Kidney (tissue), 14 donors: ENCODE measurements around the gene DHRS3. TPM values are rescaled to one million over a fixed set of nuclear protein-coding genes. Genes with fewer than 3 reads are reported as not detected.

Experiments
- DNase-seq, 5 donors: peaks; one replicate each; pipeline ENCODE4 v3.0.0-alpha.2; 2013 to 2020
- FAIRE-seq: peaks from 2 replicates; lab custom pipeline; 2012; peaks lifted over from hg19 to GRCh38; lab: Jason Lieb, UNC
- H3K27ac ChIP-seq, 2 donors: one replicate each; pipeline ENCODE4 v1.7.0; 2013; ENCODE audit warnings: low read depth in 2 of 2, low read length in 2 of 2, inconsistent platforms in 1 of 2
- H3K27me3 ChIP-seq: one replicate; pipeline ENCODE4 v1.7.1; 2013; ENCODE audit warnings: low read length, inconsistent platforms; ENCODE audit not compliant: control insufficient read depth, insufficient read depth
- H3K36me3 ChIP-seq, 3 donors: one replicate each; pipeline versions ENCODE4 v1.7.0 to v1.7.1; 2013; ENCODE audit warnings: low read length in 3 of 3, control low read depth in 1 of 3, inconsistent platforms in 1 of 3; ENCODE audit not compliant: insufficient read depth in 3 of 3, control insufficient read depth in 2 of 3
- H3K4me1 ChIP-seq, 3 donors: one replicate each; pipeline versions ENCODE4 v1.7.0 to v1.7.1; 2013; ENCODE audit warnings: low read length in 3 of 3, inconsistent platforms in 1 of 3, low read depth in 1 of 3; ENCODE audit not compliant: control insufficient read depth in 2 of 3, insufficient read depth in 2 of 3
- H3K4me3 ChIP-seq, 3 donors: one replicate each; pipeline versions ENCODE4 v1.7.0 to v1.8.1; 2013; ENCODE audit warnings: low read length in 3 of 3, control low read depth in 1 of 3, inconsistent platforms in 1 of 3
- H3K9ac ChIP-seq, 3 donors: one replicate each; pipeline versions ENCODE4 v1.7.0 to v1.7.1; 2013; ENCODE audit warnings: low read length in 3 of 3, control low read depth in 1 of 3, inconsistent platforms in 1 of 3
- H3K9me3 ChIP-seq, 3 donors: one replicate each; pipeline versions ENCODE4 v1.7.0 to v1.7.1; 2013; ENCODE audit warnings: low read length in 3 of 3, control low read depth in 1 of 3, inconsistent platforms in 1 of 3; ENCODE audit not compliant: control insufficient read depth in 2 of 3, insufficient read depth in 1 of 3
- intact Hi-C: fragments of 100-400 bp; cut with DNase I; formaldehyde crosslinking; loops from one replicate; pipeline ENCODE4 v1.11.1; 2022
- polyA plus RNA-seq: library from polyadenylated mRNA; stranded (reverse); fragments of 350-450 nt; fragmentation: Illumina TruSeq; extraction: RNeasy Lipid Tissue Mini Kit (QIAGEN cat#74804); gene quantifications from one replicate; pipeline ENCODE4 v1.2.3, GENCODE V29; 2014; ENCODE audit warnings: low read depth, low replicate concordance; ENCODE audit not compliant: insufficient read depth
- total RNA-seq: library from RNA; stranded (reverse); fragmentation: NEBNext Ultra II Directional; extraction: Animal tissue kit (Norgen Biotek cat#: 25700); gene quantifications from one replicate; pipeline ENCODE4 v1.2.1, GENCODE V29; 2021
- TF ChIP-seq, protein P1 (sequence below): IDR thresholded peaks from 3 replicates; pipeline ENCODE4 v1.5.1; 2012; ENCODE audit warnings: mild to moderate bottlenecking, moderate library complexity, borderline replicate concordance; ENCODE audit not compliant: insufficient read depth; ENCODE audit errors: extremely low read depth
- donor health status: control.
- donor health status: control.
- donor health status: control.
- donor health status: control.
- donor health status: control.
- donor health status: DM: yes; HTN: yes; CAD: no.
- donor health status: Normal renal cell carcinoma (clear cell type).

The DHRS3 gene
- total and polyA plus RNA-seq, 2 donors from 2014 or later = 44.8 to 97.1 TPM

GRCh38 chr1:12573015-12573825 lies 44.8 kb downstream of the DHRS3 start:
- Histone ChIP-seq H3K27me3 (no peaks in the 10 kb centered on the region), H3K4me1 (no peaks in the 10 kb centered on the region), H3K9me3 (no peaks in the 10 kb centered on the region), H3K27ac (peak overlapping the region in 1 of 2 donors; percentile 18), H3K36me3 (peaks cover 4 to 57% (median 29%) of the 10 kb centered on the region in 3 donors), H3K4me3 (no peak overlapping the region), H3K9ac (no peak overlapping the region)
- FAIRE-seq = no peak
- DNase-seq = no peak
- intact Hi-C loops = no loop called here
- TF ChIP-seq, protein P1, sequence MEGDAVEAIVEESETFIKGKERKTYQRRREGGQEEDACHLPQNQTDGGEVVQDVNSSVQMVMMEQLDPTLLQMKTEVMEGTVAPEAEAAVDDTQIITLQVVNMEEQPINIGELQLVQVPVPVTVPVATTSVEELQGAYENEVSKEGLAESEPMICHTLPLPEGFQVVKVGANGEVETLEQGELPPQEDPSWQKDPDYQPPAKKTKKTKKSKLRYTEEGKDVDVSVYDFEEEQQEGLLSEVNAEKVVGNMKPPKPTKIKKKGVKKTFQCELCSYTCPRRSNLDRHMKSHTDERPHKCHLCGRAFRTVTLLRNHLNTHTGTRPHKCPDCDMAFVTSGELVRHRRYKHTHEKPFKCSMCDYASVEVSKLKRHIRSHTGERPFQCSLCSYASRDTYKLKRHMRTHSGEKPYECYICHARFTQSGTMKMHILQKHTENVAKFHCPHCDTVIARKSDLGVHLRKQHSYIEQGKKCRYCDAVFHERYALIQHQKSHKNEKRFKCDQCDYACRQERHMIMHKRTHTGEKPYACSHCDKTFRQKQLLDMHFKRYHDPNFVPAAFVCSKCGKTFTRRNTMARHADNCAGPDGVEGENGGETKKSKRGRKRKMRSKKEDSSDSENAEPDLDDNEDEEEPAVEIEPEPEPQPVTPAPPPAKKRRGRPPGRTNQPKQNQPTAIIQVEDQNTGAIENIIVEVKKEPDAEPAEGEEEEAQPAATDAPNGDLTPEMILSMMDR = no peak

DNA sequence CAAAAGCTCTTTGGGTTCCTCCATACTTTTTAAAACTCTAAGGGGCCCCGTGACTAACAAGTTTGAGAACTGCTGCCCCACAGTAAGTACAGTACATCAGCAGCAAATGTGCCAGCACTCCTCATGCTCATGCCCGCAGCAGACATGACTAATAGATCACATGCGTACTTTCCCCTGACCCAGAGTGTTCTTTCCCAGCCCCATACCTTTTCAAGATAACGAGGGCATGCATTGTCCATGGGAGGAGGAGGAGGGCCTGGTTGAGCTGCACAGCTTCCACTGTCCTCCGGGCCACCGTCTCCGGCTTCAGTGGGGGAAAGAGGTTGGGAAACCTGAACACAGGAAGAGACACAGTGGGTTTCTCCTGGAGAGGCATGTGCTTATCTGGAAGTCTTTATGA lies 45.5 kb downstream of the DHRS3 start:
- Histone ChIP-seq H3K9ac (no peak overlapping the region), H3K4me3 (no peak overlapping the region), H3K27ac (peak overlapping the region in 1 of 2 donors; percentile 18), H3K4me1 (no peaks in the 10 kb centered on the region), H3K36me3 (peaks cover 4 to 61% (median 26%) of the 10 kb centered on the region in 3 donors), H3K27me3 (no peaks in the 10 kb centered on the region), H3K9me3 (no peaks in the 10 kb centered on the region)
- DNase-seq (no peak), FAIRE-seq (no peak)
- TF ChIP-seq, protein P1 = no peak
- intact Hi-C loops = no loop called here

GRCh38 chr1:12570291-12570690 lies 47.7 kb downstream of the DHRS3 start:
- no peaks in the 10 kb centered on the region for H3K9me3 ChIP-seq
- no peaks in the 10 kb centered on the region for H3K27me3 ChIP-seq
- intact Hi-C loops = no loop called here
- no peak overlapping the region for H3K4me3 ChIP-seq
- H3K36me3 ChIP-seq = peaks cover 5 to 62% (median 21%) of the 10 kb centered on the region in 3 donors
- H3K27ac ChIP-seq = no peak overlapping the region
- TF ChIP-seq, protein P1 = no peak
- FAIRE-seq (no peak), DNase-seq (no peak)
- no peak overlapping the region for H3K9ac ChIP-seq
- no peaks in the 10 kb centered on the region for H3K4me1 ChIP-seq
